AG10803 (cell line): Measurements from ENCODE around the gene S100A16.

Source experiments
- DNase-seq: peaks from one replicate; pipeline ENCODE4 v3.0.0; 2010; ENCODE audit warnings: low read depth
- H3K4me3 ChIP-seq: 2 replicates; pipeline ENCODE4 v1.5.1; 2011; ENCODE audit warnings: mild to moderate bottlenecking, low read length, control low read depth
- CTCF ChIP-seq: conservative IDR thresholded peaks from 2 replicates; pipeline ENCODE4 v1.5.1; 2011; ENCODE audit warnings: mild to moderate bottlenecking, low read length, control low read depth, inconsistent platforms

Gene S100A16

GRCh38 chr1:153616144-153616916, 3.4 kb upstream of the S100A16 start, which contains the start of gene S100A14:
Gene S100A14, minus strand, starts transcription at chr1:153616325. Its CDS starts 467 bp downstream, at chr1:153615858.
- DNase-seq, result no peak
- no peak within 1 kb of the TSS for H3K4me3 ChIP-seq
- no peak for TF ChIP-seq CTCF

- DNase-seq, result no peak
- no peak for TF ChIP-seq CTCF
Measured at GRCh38 chr1:153615406-153615805, 2.5 kb upstream of the S100A16 start.

DNA sequence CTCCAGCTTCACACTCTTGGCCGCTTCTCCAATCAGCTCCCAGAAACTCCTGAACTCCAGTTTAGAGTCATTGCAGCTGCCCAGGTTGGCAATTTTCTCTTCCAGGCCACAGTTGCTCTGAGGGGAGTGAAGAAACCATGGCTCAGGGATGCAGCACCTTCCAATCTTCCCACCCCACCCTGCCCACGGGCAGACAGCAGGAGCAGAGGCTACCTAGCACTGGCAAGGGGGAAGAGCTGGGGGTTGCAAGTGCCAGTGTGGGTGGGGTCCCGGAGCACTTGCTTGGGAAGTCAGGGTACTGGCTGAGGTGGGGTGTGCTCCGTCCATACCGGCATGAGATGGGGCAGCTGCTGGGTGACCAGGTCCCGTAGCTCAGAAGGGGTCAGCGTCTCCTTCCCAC, 2.0 kb upstream of the S100A16 start:
- TF ChIP-seq CTCF, result no peak
- DNase-seq, result no peak
- H3K4me3 ChIP-seq, result no peak overlapping the region

More at GRCh38 chr1:153615406-153615805, 2.5 kb upstream of the S100A16 start:
- H3K4me3 ChIP-seq, result no peak overlapping the region

DNA sequence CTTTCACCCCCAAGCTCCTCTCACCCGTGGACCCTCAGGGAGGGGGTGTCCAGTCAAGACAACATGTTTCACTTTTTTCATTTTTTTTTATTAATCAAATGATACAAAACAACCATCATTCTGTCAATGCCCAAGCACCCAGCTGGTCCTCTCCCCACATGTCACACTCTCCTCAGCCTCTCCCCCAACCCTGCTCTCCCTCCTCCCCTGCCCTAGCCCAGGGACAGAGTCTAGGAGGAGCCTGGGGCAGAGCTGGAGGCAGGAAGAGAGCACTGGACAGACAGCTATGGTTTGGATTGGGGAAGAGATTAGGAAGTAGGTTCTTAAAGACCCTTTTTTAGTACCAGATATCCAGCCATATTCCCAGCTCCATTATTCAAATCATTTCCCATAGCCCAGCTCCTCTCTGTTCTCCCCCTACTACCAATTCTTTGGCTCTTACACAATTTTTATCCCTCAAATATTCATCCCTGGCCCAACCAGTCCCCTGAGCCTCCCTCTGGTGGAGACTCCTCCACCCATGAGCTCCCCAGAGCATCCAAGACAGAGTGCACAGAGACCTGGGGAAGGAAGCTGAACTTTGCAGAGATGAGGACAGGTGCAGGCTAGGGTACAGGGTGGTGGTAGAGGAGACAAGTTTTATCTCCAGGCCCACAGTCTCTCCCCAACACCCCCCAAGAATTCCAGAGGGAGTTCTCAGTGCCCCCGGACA, 1.4 kb upstream of the S100A16 start:
- no peak for DNase-seq
- H3K4me3 ChIP-seq, result no peak overlapping the region
- peak; percentile 38 for TF ChIP-seq CTCF

GRCh38 chr1:153613406-153613805, 469 bp upstream of the S100A16 start:
- H3K4me3 ChIP-seq, result peak overlapping the region; percentile 95

DNA sequence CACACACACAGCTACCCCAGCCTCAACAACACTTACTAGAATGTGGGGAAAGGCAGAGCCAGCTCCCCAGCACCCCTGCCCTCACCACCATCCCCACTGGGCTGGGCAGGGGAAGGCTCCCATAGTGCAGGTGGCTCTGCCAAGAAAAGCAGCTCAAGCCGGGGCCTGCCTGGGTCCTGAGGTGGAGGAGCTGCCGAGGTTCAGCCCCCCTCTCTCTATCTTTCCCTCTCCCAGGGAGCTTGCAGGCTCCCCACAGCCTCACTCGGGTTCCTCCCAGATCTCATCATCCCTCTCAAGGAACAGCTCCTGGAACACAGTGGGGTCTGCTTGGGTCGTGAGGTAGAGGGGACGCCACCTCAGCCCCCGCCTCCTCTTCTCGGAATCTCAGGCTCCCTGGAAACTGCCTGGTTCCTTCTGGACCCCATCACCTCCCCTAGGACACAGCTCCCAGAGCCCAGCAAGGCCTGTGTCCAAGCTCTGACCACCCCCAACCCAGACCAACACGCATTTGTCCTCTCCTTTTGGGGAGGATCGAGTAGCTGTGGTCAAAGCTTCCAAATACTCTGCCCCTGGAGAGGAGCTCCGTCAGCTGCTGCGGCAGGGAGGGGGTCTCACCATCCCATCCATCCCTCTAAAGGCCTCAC, 704 bp downstream of the S100A16 start:
- peak overlapping the region; percentile 95 for H3K4me3 ChIP-seq
- no peak for DNase-seq
- TF ChIP-seq CTCF, result no peak

More at GRCh38 chr1:153613406-153613805, 469 bp upstream of the S100A16 start:
- DNase-seq, result no peak
- TF ChIP-seq CTCF, result no peak
